ENCODE data around the gene P2RX7. TPM values are rescaled to one million over a fixed set of nuclear protein-coding genes. Genes with fewer than 3 reads are reported as not detected.

The P2RX7 gene
- total RNA-seq (ENCODE audit: unreplicated experiment): 0.82 TPM
- long read RNA-seq, full-length matches to known transcripts: 2 of 2 reads
- long read RNA-seq, partial matches to known transcripts: 0 of 2 reads
- long read RNA-seq, other reads (novel, unspliced or antisense): 0 of 2 reads

DNA sequence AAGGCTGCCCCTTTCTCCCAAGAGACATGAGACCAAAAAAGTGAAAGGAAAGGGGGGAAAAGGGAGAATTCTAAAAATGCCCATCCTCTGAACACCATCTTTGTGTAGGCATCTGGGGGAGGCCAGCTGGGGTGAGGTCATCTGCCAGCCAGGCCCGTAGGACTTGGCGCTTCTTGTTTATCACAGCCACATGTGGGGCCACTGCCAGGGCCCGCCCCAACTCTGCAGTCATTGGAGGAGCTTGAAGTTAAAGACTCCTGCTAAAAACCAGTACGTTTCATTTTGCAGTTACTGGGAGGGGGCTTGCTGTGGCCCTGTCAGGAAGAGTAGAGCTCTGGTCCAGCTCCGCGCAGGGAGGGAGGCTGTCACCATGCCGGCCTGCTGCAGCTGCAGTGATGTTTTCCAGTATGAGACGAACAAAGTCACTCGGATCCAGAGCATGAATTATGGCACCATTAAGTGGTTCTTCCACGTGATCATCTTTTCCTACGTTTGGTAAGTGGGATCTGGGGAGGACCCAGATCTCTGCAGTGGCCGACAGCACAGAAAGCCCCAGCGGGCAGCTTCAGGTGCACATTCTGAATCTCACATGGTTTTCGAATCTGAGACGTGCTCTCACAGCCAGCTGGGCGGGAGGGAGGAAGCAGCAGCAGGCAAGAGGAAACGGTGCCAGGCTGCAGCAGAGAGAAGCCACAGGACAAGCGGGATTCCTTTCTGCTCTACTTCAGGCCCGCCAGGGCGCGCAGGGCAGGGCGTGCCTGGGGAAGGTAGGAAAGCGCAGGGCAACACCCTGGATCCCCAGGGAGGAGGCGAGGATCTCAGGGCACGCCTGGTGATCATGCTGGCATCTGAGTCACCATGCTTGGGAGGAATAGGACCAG, at the start of gene P2RX7:
TSS of gene P2RX7 (plus strand) at position 276 of the 881 bp plus-strand sequence. CDS start at position 371, 95 bp downstream.
- Mint-ChIP-seq H3K36me3 (ENCODE audit: low read depth, unreplicated experiment) (no peaks in the 10 kb centered on the region), H3K27me3 (ENCODE audit: unreplicated experiment) (peaks cover 5% of the 10 kb centered on the region), H3K27ac (ENCODE audit: unreplicated experiment) (peak within 1 kb of the TSS; percentile 1), H3K4me1 (ENCODE audit: unreplicated experiment) (peaks cover 23% of the 10 kb centered on the region), H3K4me3 (ENCODE audit: unreplicated experiment) (no peak within 1 kb of the TSS), H3K9me3 (ENCODE audit: unreplicated experiment) (no peaks in the 10 kb centered on the region)
- DNase-seq (ENCODE audit: low spot score): peak; percentile 46
- TF ChIP-seq, protein P1, sequence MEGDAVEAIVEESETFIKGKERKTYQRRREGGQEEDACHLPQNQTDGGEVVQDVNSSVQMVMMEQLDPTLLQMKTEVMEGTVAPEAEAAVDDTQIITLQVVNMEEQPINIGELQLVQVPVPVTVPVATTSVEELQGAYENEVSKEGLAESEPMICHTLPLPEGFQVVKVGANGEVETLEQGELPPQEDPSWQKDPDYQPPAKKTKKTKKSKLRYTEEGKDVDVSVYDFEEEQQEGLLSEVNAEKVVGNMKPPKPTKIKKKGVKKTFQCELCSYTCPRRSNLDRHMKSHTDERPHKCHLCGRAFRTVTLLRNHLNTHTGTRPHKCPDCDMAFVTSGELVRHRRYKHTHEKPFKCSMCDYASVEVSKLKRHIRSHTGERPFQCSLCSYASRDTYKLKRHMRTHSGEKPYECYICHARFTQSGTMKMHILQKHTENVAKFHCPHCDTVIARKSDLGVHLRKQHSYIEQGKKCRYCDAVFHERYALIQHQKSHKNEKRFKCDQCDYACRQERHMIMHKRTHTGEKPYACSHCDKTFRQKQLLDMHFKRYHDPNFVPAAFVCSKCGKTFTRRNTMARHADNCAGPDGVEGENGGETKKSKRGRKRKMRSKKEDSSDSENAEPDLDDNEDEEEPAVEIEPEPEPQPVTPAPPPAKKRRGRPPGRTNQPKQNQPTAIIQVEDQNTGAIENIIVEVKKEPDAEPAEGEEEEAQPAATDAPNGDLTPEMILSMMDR (IDR thresholded peaks at IDR 0.05; ENCODE audit: unreplicated experiment): no peak

DNA sequence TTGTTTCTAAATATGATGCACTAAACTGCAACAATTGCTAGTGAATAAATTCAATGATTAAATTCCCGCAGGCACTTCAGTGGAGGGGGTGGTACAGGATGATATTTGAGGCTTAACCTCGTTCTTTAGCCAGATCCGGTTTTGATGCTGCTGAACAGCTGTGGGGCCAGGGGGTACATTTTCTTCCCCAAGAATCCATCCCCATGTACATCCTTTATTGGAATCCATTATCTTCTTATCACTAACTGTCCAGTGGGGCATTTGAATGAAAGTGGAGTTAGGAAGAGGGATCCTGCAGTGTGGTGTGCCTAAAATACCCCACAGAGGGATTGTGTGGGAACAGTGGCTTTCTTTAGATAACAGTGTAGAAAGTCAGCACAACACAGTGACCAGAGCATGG, 48.4 kb upstream of the P2RX7 start:
- TF ChIP-seq, protein P1 (IDR thresholded peaks at IDR 0.05; ENCODE audit: unreplicated experiment): no peak
- DNase-seq (ENCODE audit: low spot score): no peak
- Mint-ChIP-seq H3K4me3 (ENCODE audit: unreplicated experiment) (no peak overlapping the region), H3K9me3 (ENCODE audit: unreplicated experiment) (no peaks in the 10 kb centered on the region), H3K27ac (ENCODE audit: unreplicated experiment) (no peak overlapping the region), H3K4me1 (ENCODE audit: unreplicated experiment) (peaks cover 6% of the 10 kb centered on the region), H3K27me3 (ENCODE audit: unreplicated experiment) (no peaks in the 10 kb centered on the region), H3K36me3 (ENCODE audit: low read depth, unreplicated experiment) (peaks cover 6% of the 10 kb centered on the region)

DNA sequence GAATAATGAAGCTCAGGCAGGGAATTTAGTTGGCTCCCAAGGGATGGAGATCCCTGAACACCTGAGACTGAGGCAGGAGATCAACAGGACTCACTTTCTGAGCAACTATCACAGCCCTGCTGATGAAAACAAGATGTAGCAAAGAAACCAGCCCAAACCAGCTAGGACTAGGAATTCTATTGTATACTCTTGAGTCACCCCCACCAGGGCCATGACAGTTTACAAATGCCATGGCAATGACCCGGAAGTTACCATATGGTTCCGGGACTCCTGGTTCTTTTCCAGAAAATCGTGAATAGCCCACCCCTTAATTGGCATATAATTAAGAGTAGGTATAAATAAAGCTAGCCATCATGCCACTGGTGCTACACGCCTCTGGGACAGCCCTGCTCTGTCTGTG, 47.6 kb upstream of the P2RX7 start:
- no peak for DNase-seq (ENCODE audit: low spot score)
- TF ChIP-seq, protein P1 (IDR thresholded peaks at IDR 0.05; ENCODE audit: unreplicated experiment): no peak
- no peak overlapping the region for H3K4me3 Mint-ChIP-seq (ENCODE audit: unreplicated experiment)
- H3K9me3 Mint-ChIP-seq (ENCODE audit: unreplicated experiment): no peaks in the 10 kb centered on the region
- H3K27me3 Mint-ChIP-seq (ENCODE audit: unreplicated experiment): no peaks in the 10 kb centered on the region
- peaks cover 6% of the 10 kb centered on the region for H3K4me1 Mint-ChIP-seq (ENCODE audit: unreplicated experiment)
- peaks cover 5% of the 10 kb centered on the region for H3K36me3 Mint-ChIP-seq (ENCODE audit: low read depth, unreplicated experiment)
- no peak overlapping the region for H3K27ac Mint-ChIP-seq (ENCODE audit: unreplicated experiment)

DNA sequence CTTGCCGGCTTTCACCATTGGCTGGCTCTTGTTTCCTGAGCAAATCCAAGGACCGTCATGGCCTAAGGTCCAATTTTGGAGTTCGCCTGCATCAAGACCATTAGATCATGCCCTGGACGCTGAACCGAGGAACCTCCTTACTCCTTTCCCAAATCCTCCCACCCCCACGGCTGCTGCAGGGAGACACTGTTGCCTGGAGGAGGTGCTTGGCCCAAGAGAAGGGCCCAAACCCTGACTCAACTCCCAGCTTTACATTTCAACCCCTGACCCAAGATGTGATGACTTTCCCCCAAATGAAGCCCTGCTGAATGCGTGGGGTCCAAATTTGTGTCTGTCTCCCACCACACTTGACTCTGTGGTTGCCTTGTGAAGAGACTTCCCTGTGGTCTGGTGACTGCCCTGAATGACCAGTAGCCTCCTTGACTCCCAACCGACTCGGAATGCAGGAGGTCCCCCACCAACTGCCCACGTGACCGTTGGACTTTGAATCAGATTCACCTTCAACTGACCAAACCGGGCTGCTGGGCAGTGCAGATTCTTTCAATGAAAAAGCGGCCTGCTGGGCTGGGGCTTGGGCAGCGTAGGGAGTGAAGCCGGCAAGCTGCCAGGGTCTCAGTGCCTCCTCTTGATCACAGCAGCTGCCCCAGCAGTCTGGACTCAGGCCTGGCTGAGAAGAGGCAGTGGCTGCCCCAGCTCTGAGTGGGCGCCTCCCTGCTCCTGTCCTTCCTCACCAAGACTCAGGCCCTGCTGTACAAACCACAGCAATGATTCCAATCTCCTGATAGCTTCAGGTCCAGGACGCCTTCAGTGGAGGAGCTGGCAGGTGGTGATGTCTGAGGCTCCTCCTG, 46.9 kb upstream of the P2RX7 start:
- Mint-ChIP-seq H3K27me3 (ENCODE audit: unreplicated experiment) (no peaks in the 10 kb centered on the region), H3K9me3 (ENCODE audit: unreplicated experiment) (no peaks in the 10 kb centered on the region), H3K27ac (ENCODE audit: unreplicated experiment) (no peak overlapping the region), H3K36me3 (ENCODE audit: low read depth, unreplicated experiment) (peaks cover 3% of the 10 kb centered on the region), H3K4me3 (ENCODE audit: unreplicated experiment) (no peak overlapping the region), H3K4me1 (ENCODE audit: unreplicated experiment) (peaks cover 6% of the 10 kb centered on the region)
- TF ChIP-seq, protein P1 (IDR thresholded peaks at IDR 0.05; ENCODE audit: unreplicated experiment): no peak
- no peak for DNase-seq (ENCODE audit: low spot score)
